ENCODE results near the gene CHST8.

CHST8 gene

GRCh38 chr19:33752945-33753344 lies 131.2 kb downstream of the CHST8 start:
- no peak for DNase-seq (ENCODE audit: low read depth)
- H3K4me3 ChIP-seq (ENCODE audit: control insufficient read depth, low read depth, low read length), result no peak overlapping the region
- TF ChIP-seq CTCF (IDR thresholded peaks at IDR 0.05; ENCODE audit: control insufficient read depth, insufficient read depth, low read depth, low read length, missing control alignments), result no peak

- no peak overlapping the region for H3K4me3 ChIP-seq (ENCODE audit: control insufficient read depth, low read depth, low read length)
- TF ChIP-seq CTCF (IDR thresholded peaks at IDR 0.05; ENCODE audit: control insufficient read depth, insufficient read depth, low read depth, low read length, missing control alignments), result no peak
- no peak for DNase-seq (ENCODE audit: low read depth)
These were observed 132.6 kb downstream of the CHST8 start for GRCh38 chr19:33754361-33754760.

DNA sequence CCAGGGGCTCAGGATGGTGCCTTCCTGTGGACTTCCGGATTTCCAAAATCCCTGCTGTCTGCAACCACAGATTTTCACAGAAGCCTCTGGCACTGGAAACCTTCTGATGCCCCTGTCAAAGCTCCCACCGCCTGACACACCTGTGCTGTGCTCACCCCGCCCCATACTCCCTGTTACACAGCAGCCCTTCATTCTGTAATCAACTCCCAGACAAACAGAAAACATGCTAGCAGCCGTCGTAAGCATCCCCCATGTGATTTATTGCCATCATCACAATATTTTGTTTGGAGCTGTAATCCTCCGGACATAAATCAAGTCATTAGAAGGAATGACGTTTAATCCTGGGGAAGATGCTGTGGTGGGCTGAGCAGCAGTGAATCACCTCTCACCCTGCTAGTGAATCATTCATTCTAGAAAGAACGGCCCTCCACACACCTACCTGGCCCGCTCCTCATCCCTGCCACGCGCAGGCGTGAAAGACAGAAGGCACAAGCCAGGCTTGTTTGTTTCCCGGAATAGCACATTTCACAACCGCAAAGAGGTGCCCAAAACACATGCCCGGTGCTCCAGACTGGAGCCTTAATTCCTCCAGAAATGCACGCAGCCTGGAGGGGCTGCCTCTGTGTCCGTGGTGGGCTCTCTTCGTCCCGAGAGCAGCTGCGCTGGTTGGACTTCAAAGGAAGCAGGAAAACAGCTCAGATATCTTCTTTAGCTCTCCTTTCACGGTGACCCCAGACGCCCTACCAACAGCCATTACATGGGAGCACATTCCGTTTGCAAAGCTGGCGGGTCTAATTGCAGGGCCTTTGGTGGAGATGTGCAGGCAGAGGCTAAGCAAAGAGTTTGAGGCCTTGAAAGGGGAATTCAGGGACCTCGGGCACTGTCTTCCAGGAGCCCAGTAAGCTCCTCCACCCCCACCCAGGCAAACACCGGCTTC lies 133.6 kb downstream of the CHST8 start:
- H3K4me3 ChIP-seq (ENCODE audit: control insufficient read depth, low read depth, low read length), result no peak overlapping the region
- no peak for TF ChIP-seq CTCF (IDR thresholded peaks at IDR 0.05; ENCODE audit: control insufficient read depth, insufficient read depth, low read depth, low read length, missing control alignments)
- DNase-seq (ENCODE audit: low read depth), result no peak

GRCh38 chr19:33756177-33756576 lies 134.4 kb downstream of the CHST8 start:
- no peak for TF ChIP-seq CTCF (IDR thresholded peaks at IDR 0.05; ENCODE audit: control insufficient read depth, insufficient read depth, low read depth, low read length, missing control alignments)

DNA sequence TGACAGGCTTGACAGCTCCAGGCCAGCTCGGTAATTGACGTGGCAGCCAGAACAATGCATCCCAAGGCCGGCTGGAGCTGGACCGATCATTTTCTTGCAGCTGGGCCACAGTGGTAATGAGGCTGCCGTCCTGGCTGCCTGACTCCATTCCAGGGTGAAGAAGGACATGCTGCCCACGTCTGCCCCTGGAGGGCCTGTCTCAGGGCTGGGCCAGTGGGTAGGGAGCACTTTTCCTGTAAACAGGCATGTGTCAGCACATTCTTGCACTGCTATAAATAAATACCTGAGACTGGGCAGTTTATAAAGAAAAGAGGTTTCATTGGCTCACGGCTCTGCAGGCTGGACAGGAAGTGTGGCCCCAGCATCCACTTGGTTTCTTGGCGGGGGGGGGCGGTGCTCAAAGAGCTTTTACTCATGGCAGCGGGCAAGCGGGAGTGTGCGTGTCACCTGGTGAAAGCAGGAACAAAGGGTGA lies 136.8 kb downstream of the CHST8 start:
- H3K4me3 ChIP-seq (ENCODE audit: control insufficient read depth, low read depth, low read length), result no peak overlapping the region
- DNase-seq (ENCODE audit: low read depth), result no peak
- TF ChIP-seq CTCF (IDR thresholded peaks at IDR 0.05; ENCODE audit: control insufficient read depth, insufficient read depth, low read depth, low read length, missing control alignments), result no peak

More at GRCh38 chr19:33756177-33756576, 134.4 kb downstream of the CHST8 start:
- H3K4me3 ChIP-seq (ENCODE audit: control insufficient read depth, low read depth, low read length), result no peak overlapping the region
- no peak for DNase-seq (ENCODE audit: low read depth)

GRCh38 chr19:33759356-33759755 lies 137.6 kb downstream of the CHST8 start:
- TF ChIP-seq CTCF (IDR thresholded peaks at IDR 0.05; ENCODE audit: control insufficient read depth, insufficient read depth, low read depth, low read length, missing control alignments), result no peak
- no peak overlapping the region for H3K4me3 ChIP-seq (ENCODE audit: control insufficient read depth, low read depth, low read length)
- DNase-seq (ENCODE audit: low read depth), result no peak
